Progenitor cell of endocrine pancreas (in vitro differentiated cells): ENCODE data around the gene C3orf22. TPM values are rescaled to one million over a fixed set of nuclear protein-coding genes. Genes with fewer than 3 reads are reported as not detected.

Experiments
- DNase-seq: peaks from one replicate; pipeline ENCODE4 v3.0.0; 2021; ENCODE audit warnings: low spot score; ENCODE audit not compliant: unreplicated experiment
- H3K27ac Mint-ChIP-seq: 2 replicates; pipeline ENCODE4 v1.8.0; 2021; ENCODE audit warnings: mild to moderate bottlenecking, moderate library complexity, mixed read lengths
- H3K27me3 Mint-ChIP-seq: 2 replicates; pipeline ENCODE4 v1.8.0; 2021; ENCODE audit warnings: mixed read lengths
- H3K36me3 Mint-ChIP-seq: 2 replicates; pipeline ENCODE4 v1.8.0; 2022; ENCODE audit warnings: mixed read lengths; ENCODE audit not compliant: insufficient read depth
- H3K4me1 Mint-ChIP-seq: 2 replicates; pipeline ENCODE4 v1.8.0; 2021; ENCODE audit warnings: low read depth, mixed read lengths
- H3K4me3 Mint-ChIP-seq: 2 replicates; pipeline ENCODE4 v1.8.0; 2021; ENCODE audit warnings: low read depth, mild to moderate bottlenecking, moderate library complexity, mixed read lengths
- H3K9me3 Mint-ChIP-seq: 2 replicates; pipeline ENCODE4 v1.8.0; 2021; ENCODE audit warnings: low read depth, mixed read lengths
- total RNA-seq: library from RNA; stranded (reverse); gene quantifications from 2 replicates; pipeline ENCODE4 v1.2.1, GENCODE V29; 2021
- TF ChIP-seq, protein P1 (sequence below): fragments of 200-600 bp; sonication (generic); IDR thresholded peaks from one replicate; pipeline ENCODE4 v1.5.0; 2021; ENCODE audit warnings: antibody characterized with exemption, mild to moderate bottlenecking; ENCODE audit not compliant: unreplicated experiment

C3orf22 gene
- total RNA-seq, 1 donor from 2014 or later = 0.26 TPM

DNA sequence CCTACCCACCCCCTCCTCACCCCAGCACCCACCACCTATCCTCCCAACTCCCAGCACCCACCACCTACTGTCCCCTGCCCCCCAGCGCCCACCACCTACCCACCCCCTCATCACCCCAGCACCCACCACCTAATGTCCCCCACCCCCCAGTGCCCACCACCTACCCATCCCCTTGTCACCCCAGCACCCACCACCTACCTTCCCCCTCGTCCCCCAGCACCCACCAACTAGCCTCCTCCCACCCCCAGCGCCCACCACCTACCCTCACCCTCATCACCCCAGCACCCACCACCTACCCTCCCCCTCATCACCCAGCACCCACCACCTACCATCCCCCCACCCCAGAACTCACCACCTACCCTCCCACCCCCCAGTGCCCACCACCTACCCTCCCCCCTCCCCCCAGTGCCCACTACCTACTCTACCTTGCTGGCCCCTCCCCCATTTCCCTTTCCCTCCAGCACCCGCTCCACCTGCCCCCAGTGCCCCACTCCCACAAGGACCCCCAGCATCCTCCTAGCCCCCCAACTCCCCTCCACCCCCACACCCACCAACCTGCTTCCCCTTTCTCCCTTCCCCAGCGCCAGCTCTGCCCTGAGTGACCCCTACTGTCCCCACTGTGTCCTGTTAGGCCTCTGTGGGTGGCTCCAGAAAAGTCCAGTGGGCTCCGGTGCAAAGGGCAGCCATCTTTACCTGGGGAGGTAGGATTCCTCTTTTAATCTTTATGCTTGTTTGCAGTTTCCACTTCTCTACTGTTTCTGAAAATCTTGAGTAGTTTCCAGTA lies 42.4 kb downstream of the C3orf22 start:
- no peaks in the 10 kb centered on the region for H3K36me3 Mint-ChIP-seq
- TF ChIP-seq, protein P1, sequence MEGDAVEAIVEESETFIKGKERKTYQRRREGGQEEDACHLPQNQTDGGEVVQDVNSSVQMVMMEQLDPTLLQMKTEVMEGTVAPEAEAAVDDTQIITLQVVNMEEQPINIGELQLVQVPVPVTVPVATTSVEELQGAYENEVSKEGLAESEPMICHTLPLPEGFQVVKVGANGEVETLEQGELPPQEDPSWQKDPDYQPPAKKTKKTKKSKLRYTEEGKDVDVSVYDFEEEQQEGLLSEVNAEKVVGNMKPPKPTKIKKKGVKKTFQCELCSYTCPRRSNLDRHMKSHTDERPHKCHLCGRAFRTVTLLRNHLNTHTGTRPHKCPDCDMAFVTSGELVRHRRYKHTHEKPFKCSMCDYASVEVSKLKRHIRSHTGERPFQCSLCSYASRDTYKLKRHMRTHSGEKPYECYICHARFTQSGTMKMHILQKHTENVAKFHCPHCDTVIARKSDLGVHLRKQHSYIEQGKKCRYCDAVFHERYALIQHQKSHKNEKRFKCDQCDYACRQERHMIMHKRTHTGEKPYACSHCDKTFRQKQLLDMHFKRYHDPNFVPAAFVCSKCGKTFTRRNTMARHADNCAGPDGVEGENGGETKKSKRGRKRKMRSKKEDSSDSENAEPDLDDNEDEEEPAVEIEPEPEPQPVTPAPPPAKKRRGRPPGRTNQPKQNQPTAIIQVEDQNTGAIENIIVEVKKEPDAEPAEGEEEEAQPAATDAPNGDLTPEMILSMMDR = no peak
- H3K9me3 Mint-ChIP-seq = no peaks in the 10 kb centered on the region
- DNase-seq = no peak
- H3K27me3 Mint-ChIP-seq = peaks cover 6% of the 10 kb centered on the region
- H3K27ac Mint-ChIP-seq = no peak overlapping the region
- H3K4me1 Mint-ChIP-seq = no peaks in the 10 kb centered on the region
- H3K4me3 Mint-ChIP-seq = no peak overlapping the region

DNA sequence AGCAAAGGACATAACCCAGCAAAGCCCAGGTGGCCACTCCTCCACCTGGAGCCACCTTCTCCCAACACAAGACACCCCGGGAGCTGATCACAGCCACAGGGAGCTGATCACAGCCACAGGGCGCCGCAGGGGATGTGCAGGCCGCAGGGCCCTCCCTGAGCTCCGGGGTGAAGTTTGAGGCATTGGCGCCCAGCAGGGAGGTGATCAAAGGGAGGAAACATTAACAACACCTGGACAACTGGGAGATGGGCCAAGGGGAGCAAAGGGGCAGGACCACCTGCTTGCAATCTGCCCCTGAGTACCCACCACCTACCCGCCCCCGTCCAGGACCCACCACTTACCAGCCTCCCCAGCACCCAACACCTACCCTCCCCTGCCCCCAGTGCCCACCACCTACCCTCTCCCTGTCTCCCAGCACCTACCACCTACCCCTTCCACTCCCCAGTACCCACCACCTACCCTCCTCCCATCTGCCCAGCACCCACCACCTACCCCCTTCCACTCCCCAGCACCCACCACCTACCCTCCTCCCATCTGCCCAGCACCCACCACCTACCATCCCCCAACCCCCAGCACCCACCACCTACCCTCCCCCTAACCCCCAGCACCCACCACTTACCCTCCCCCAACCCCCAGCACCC lies 43.5 kb downstream of the C3orf22 start:
- no peaks in the 10 kb centered on the region for H3K4me1 Mint-ChIP-seq
- no peaks in the 10 kb centered on the region for H3K9me3 Mint-ChIP-seq
- DNase-seq = no peak
- peaks cover 11% of the 10 kb centered on the region for H3K27me3 Mint-ChIP-seq
- no peaks in the 10 kb centered on the region for H3K36me3 Mint-ChIP-seq
- TF ChIP-seq, protein P1 = no peak
- H3K27ac Mint-ChIP-seq = no peak overlapping the region
- H3K4me3 Mint-ChIP-seq = no peak overlapping the region

DNA sequence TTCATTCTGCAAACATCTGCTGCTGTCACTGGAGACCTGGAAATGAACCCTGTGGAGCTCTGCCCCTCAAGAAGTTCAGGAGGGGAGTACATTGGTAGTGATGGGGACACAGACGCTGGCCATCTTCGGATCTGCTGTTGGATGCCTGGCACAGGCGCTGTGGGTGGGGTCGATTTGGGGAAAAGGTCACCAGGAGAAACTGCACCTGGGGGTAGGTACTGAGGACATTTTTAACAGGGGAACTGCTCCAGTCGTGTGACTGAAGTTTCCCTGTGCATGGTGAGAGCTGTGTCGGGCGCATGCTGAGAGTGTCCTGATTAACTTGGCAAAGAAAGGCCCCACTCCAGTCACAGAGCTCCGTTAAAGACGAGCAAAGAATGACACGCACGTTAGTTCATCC lies 44.6 kb downstream of the C3orf22 start:
- TF ChIP-seq, protein P1 = no peak
- no peak for DNase-seq
- H3K27ac Mint-ChIP-seq = no peak overlapping the region
- no peaks in the 10 kb centered on the region for H3K4me1 Mint-ChIP-seq
- H3K4me3 Mint-ChIP-seq = no peak overlapping the region
- H3K9me3 Mint-ChIP-seq = no peaks in the 10 kb centered on the region
- H3K27me3 Mint-ChIP-seq = peaks cover 11% of the 10 kb centered on the region
- H3K36me3 Mint-ChIP-seq = no peaks in the 10 kb centered on the region

GRCh38 chr3:126512916-126513650 lies 45.6 kb downstream of the C3orf22 start:
- Mint-ChIP-seq H3K9me3 (no peaks in the 10 kb centered on the region), H3K36me3 (no peaks in the 10 kb centered on the region), H3K4me3 (no peak overlapping the region), H3K27me3 (peaks cover 11% of the 10 kb centered on the region), H3K4me1 (no peaks in the 10 kb centered on the region), H3K27ac (no peak overlapping the region)
- TF ChIP-seq, protein P1 = no peak
- no peak for DNase-seq

DNA sequence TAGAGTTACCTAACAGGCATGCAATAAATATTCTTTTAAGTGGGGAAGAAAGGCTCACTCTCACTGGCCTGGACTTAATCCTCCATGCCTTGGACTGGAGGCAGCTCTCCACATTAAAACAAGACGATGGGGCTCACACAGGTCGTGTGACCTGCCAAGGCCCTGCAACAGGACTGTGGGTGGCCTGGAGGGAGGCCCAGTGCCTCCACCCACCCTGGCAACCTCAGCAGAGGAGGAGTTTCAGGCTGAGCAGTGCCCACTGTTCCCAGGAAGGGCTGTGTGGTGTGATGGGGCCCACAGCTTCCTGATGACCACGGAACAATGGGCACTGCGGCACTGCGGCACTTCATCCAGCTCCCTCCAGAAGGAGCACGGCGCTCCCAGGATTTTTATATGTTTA lies 46.7 kb downstream of the C3orf22 start:
- no peak for DNase-seq
- no peaks in the 10 kb centered on the region for H3K4me1 Mint-ChIP-seq
- H3K27ac Mint-ChIP-seq = no peak overlapping the region
- TF ChIP-seq, protein P1 = no peak
- H3K27me3 Mint-ChIP-seq = peaks cover 11% of the 10 kb centered on the region
- H3K9me3 Mint-ChIP-seq = no peaks in the 10 kb centered on the region
- H3K4me3 Mint-ChIP-seq = no peak overlapping the region
- H3K36me3 Mint-ChIP-seq = no peaks in the 10 kb centered on the region
